Measurements from ENCODE around the gene TFPT. TPM values are rescaled to one million over a fixed set of nuclear protein-coding genes. Genes with fewer than 3 reads are reported as not detected.

The TFPT gene
- total and polyA plus RNA-seq, 2 of the 13 experiments (the other 11 are each of a cell fraction or from before 2014, with no cell fraction given) = 8.4 to 10.7 TPM

DNA sequence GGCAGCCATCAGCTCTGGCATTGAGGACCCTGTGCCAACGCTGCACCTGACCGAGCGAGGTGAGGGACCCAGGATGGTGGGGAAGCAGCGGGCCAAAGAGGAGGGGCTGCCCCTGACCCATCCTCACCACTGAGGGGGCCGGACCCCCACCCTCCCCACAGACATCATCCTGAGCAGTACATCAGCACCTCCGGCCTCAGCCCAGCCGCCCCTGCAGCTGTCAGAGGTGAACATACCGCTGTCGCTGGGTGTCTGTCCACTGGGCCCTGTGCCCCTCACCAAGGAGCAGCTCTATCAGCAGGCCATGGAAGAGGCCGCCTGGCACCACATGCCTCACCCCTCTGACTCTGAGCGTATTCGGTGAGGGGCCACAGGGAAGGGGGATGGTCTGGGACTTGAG lies 36.8 kb upstream of the TFPT start:
- ChIA-PET POLR2A (interaction anchor here (0.5 to 3.7 kb wide), 2 partner anchors 13 to 15 kb away, joined by 3 to 19 read pairs; partner anchors contain the start of gene CNOT3), CTCF (ENCODE audit: low intra/inter-chr PET ratio, low total read pairs) (no interaction called here)
- 100% methylated on average over 4 of the region's 12 CpGs for WGBS (ENCODE audit: low lambda C conversion rate)
- Histone ChIP-seq H2AFZ (ENCODE audit: low read length) (no peak overlapping the region), H3K4me2 (ENCODE audit: low read depth, low read length) (no peak overlapping the region), H3K9me3 (ENCODE audit: low read length) (no peaks in the 10 kb centered on the region), H3K4me3 (replicated peaks in 1 of 3; ENCODE audit: insufficient read depth in 1 of 3, low read depth in 2 of 3, low read length in 3 of 3) (no peak overlapping the region), H4K20me1 (ENCODE audit: insufficient read depth, low read length) (0 out of 2 replicates have a peak, but pooled peaks cover 3% of the 10 kb centered on the region), H3K27ac (ENCODE audit: extremely low read length, insufficient read depth, low read length) (no peak overlapping the region), H3K36me3 (replicated peaks in 1 of 2; ENCODE audit: control insufficient read depth in 1 of 2, insufficient read depth in 2 of 2, low read length in 2 of 2) (peaks cover 39 to 92% of the 10 kb centered on the region in 2 experiments), H3K4me1 (ENCODE audit: insufficient read depth, low read length) (no peaks in the 10 kb centered on the region), H3K27me3 (ENCODE audit: control insufficient read depth in 1 of 2, insufficient read depth in 2 of 2, low read length in 2 of 2) (no peaks in the 10 kb centered on the region), H3K79me2 (ENCODE audit: insufficient read depth, low read length) (no peaks in the 10 kb centered on the region), H3K9ac (ENCODE audit: insufficient read depth, low read depth, low read length) (no peak overlapping the region)
- in situ Hi-C loops (cut with HindIII; ENCODE audit: extremely low pct_ligation_motif_present, low pct_unique_long_range_greater_than_20kb) (no loop called here), intact Hi-C loops (cut with micrococcal nuclease; ENCODE audit: unreplicated experiment) (no loop called here)
- DNase-seq (ENCODE audit: low spot score) (no peak), FAIRE-seq (no peak), ATAC-seq (0 out of 3 replicates have a peak, but pooled peaks have one; percentile 3)
- TF ChIP-seq ELF4 (CRISPR knock-in tag; IDR thresholded peaks at IDR 0.05; ENCODE audit: borderline replicate concordance) (no peak), BRD4 (CRISPR knock-in tag; IDR thresholded peaks at IDR 0.05) (no peak), RORA (CRISPR knock-in tag; IDR thresholded peaks at IDR 0.05) (no peak), KAT8 (CRISPR knock-in tag; IDR thresholded peaks at IDR 0.05) (no peak), RBFOX2 (IDR thresholded peaks at IDR 0.05; ENCODE audit: low read depth, low read length) (0 out of 2 replicates have a peak, but pooled peaks have one; percentile 10), HNF4G (IDR thresholded peaks at IDR 0.05; ENCODE audit: borderline replicate concordance, low read depth, low read length) (no peak), HNF4G (CRISPR knock-in tag; IDR thresholded peaks at IDR 0.05; ENCODE audit: borderline replicate concordance, low read depth) (no peak), AGO2 (optimal IDR thresholded peaks at IDR 0.05; ENCODE audit: low read depth, low read length) (peak; percentile 57), AGO1 (IDR thresholded peaks at IDR 0.05; ENCODE audit: low read depth, low read length, poor library complexity, severe bottlenecking) (peak; percentile 42)
- BruUV-seq (replicated peaks) = no TSS peak
